GM13976 (cell line): ENCODE data around the gene GTF3C6.
"Not testable (repeated sequence)": the region's sequence is repeated elsewhere in the genome, so short reads cannot be mapped to it uniquely, and the experiment has no call there.

Experiments
- DNase-seq: peaks from one replicate; pipeline ENCODE4 v3.0.0; 2012; ENCODE audit warnings: low spot score
- in situ Hi-C: fragments of 300-500 bp; cut with MboI; formaldehyde crosslinking; loops from one replicate; pipeline ENCODE4 v1.12.0; 2022; ENCODE audit warnings: low sequenced_read_pairs, mixed read lengths, inconsistent platforms; ENCODE audit not compliant: unreplicated experiment
- TF ChIP-seq, protein P1 (sequence below): IDR thresholded peaks from 2 replicates; pipeline ENCODE4 v1.5.1; 2012; ENCODE audit warnings: borderline replicate concordance, mild to moderate bottlenecking; ENCODE audit not compliant: insufficient read depth; ENCODE audit errors: extremely low read depth, missing control alignments, control extremely low read depth

Gene GTF3C6

DNA sequence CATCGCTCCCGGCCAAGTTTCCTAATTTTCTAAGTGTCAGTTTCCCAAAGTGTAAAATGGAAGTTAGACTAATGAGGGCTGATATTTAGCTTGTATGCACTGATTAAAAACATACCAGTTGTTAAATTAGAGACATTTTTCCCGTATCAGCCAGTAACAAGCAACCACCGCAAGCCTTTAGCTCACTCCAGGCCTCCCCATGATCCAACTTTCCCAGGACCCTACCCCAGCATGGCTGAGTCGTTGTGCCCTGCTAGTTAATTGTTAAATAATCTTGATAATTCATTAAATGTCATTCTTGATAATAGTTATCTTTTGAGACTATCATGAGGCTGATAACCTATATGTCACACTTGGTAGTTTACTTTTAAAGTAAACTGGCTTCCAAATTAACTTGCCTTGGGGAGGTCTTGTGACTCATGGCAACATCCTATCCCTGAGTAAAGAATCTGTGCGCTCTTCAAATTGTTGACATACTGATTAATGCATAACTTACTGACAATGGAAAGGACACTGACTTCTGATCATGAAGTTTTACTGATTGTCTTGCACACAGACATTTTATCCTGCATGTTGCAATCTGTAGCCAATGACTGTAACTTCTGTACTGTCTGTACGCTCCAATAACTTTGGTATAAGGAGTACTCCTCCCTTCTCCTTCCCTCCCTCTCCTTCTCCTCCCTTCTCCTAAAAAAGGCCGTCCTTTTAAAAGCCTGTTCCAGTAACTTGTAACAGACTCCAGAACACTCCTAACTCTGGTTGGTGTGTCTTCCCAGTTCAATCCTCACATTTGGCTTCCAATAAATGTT is 6.3 kb upstream of the GTF3C6 start:
- TF ChIP-seq, protein P1, sequence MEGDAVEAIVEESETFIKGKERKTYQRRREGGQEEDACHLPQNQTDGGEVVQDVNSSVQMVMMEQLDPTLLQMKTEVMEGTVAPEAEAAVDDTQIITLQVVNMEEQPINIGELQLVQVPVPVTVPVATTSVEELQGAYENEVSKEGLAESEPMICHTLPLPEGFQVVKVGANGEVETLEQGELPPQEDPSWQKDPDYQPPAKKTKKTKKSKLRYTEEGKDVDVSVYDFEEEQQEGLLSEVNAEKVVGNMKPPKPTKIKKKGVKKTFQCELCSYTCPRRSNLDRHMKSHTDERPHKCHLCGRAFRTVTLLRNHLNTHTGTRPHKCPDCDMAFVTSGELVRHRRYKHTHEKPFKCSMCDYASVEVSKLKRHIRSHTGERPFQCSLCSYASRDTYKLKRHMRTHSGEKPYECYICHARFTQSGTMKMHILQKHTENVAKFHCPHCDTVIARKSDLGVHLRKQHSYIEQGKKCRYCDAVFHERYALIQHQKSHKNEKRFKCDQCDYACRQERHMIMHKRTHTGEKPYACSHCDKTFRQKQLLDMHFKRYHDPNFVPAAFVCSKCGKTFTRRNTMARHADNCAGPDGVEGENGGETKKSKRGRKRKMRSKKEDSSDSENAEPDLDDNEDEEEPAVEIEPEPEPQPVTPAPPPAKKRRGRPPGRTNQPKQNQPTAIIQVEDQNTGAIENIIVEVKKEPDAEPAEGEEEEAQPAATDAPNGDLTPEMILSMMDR = no peak
- DNase-seq = no peak
- in situ Hi-C loops = no loop called here

DNA sequence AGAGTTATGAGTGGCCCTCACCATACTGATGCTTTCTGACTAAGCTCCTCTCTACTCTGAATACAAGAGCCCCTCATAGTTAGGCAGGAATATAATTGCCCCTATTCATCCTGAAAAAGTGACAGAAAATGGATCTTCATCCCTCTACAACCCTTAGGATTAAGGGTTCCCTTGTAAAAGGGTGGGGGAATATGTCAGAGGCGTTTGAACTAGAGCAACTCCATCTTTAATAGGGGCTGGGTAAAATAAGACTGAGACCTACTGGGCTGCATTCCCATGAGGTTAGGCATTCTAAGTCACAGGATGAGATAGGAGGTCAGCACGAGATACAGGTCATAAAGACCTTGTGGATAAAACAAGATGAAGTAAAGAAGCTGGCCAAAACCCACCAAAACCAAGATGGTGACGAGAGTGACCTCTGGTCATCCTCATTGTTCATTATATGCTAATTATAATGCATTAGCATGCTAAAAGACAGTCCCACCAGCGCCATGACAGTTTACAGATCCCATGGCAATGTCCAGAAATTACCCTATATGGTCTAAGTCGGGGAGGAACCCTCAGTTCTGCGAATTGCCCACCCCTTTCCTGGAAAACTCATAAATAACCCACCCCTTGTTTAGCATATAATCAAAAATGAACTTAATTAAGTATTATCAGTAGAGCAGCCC is 4.7 kb upstream of the GTF3C6 start:
- no peak for DNase-seq
- in situ Hi-C loops = no loop called here
- TF ChIP-seq, protein P1 = no peak

DNA sequence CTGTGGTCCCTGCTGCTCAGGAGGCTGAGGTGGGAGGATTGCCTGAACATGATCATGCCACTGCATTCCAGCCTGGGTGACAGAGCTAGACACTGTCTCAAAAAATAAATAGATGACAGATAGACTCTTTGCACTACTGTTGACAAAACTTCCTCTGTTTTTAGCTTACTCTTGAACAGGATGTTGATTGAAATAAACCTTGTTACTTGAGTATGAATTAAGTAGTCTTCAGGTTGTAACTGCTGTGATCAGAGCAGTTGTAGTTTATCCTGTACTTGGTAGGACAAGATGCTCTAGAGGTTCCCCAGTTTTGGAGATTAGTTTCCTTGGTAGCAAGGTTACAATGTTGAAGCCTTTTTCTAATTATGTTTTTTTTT is 1.5 kb downstream of the GTF3C6 start:
- no peak for DNase-seq
- TF ChIP-seq, protein P1 = no peak
- in situ Hi-C loops = no loop called here

DNA sequence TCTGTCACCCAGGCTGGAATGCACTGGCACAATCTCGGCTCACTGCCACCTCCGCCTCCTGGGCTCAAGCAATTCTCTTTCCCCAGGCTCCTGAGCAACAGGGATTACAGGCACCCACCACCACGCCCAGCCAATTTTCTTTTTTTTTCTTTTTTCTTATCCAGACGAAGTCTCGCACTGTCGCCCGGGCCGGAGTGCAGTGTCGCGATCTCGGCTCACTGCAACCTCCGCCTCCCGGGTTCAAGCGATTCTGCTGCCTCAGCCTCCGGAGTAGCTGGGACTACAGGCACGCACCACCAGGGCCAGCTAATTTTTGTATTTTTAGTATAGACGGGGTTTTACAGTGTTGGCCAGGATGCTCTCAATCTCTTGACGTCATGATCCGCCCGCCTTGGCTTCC is 4.1 kb downstream of the GTF3C6 start:
- in situ Hi-C loops, DNase-seq: not testable (repeated sequence)

DNA sequence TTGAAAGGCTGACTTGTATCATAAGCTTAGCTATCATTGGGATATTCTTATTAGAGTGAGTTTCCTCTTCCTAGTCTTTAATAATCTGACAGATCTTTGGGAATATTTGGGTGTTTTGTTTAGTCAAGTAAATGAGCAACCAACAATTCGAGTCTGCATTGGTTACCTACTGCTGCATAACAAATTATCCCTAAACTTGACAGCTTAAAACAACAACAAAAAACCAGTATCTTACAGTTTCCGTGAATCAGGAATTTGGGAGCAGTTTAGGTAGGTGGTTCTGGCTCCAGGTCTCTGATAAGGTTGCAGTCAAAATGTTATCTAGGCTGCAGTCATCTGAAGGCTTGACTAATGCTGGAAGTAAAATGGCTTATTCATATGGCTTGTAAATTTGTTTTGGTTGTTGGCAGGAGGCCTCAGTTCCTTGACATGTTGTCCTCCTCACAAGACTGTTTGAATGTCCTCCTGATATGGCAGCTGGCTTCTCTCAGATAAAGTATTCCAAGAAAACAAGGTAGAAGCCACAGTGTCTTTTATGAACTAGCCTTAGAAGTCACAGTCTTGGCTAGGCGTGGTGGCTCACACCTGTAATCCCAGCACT is 7.2 kb downstream of the GTF3C6 start:
- TF ChIP-seq, protein P1 = no peak
- DNase-seq = no peak
- in situ Hi-C loops = no loop called here

DNA sequence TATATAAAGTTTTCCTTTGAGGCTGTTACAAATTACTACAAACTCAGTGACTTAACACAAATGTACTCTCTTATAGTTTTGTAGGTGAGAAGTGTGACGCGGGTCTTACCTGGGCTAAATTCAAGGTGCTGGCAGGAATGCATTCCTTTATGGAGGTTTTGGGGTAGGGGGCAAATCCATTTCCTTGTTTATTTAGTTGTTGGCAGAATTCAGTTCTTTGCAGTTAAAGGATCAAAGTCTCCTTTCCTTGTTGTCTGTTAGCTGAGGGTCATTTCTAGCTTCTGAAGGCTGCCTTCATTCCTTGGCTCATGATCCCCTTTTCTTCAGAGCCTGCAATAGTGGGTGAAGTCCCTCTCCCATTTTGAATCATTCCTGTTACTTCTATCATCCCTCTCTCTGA is 10.2 kb downstream of the GTF3C6 start:
- DNase-seq, in situ Hi-C loops: not testable (repeated sequence)

DNA sequence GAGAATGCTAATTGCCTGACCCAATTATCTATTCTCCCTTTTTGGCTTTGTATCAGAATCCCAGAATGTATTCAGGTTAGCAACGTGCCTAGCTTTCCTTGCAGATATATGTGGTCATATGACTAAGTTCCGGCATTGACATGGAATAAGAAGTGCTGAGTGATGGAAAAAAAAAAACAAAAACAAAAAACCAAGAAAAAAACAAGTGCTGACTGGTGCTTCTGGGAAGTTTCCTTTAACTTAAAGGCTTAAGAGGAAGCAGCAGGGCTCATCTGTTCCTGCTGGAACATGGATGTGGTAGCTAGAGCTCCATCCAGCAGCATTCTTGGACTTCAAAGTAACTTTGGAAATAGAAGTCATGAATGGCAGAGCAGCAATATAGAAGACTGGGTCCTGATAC is 13.0 kb downstream of the GTF3C6 start:
- no peak for DNase-seq
- TF ChIP-seq, protein P1 = no peak
- in situ Hi-C loops = no loop called here

DNA sequence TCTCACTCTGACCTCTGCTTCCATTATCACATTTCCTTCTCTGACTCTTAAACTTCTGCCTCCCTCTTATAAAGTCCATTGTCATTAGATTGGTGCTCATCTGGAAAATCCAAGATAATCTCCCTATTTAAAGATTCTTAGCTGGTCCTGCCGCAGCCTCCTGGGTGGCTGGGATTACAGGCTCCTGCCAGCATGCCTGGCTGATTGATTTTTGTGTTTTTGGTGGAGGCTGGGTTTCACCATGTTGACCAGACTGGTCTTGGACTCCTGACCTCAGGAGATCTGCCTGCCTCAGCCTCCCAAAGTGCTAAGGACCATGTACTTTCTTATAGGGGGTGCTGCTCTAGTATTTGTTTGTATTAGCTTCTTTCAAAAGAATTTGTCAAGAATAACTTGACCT is 18.1 kb downstream of the GTF3C6 start:
- in situ Hi-C loops = no loop called here
- no peak for DNase-seq
- TF ChIP-seq, protein P1 = no peak
